Choroid plexus epithelial cell (primary cell): ENCODE results near the gene ABHD3.
"Not testable (repeated sequence)": the region's sequence is repeated elsewhere in the genome, so short reads cannot be mapped to it uniquely, and the experiment has no call there.

Experiments
- DNase-seq: peaks from one replicate; pipeline ENCODE4 v3.0.0-alpha.2; 2010; ENCODE audit warnings: low read depth
- H3K4me3 ChIP-seq: 2 replicates; pipeline ENCODE4 v1.5.1; 2011; ENCODE audit warnings: low read depth, mild to moderate bottlenecking, control low read depth, low read length, moderate library complexity
- TF ChIP-seq, protein P1 (sequence below): conservative IDR thresholded peaks from 2 replicates; pipeline ENCODE4 v1.5.1; 2011; ENCODE audit warnings: low read depth, mild to moderate bottlenecking, control low read depth, inconsistent platforms, low read length, moderate library complexity

Gene ABHD3

GRCh38 chr18:21612125-21613039, 92.2 kb downstream of the ABHD3 start, which contains the start of gene SNRPD1:
SNRPD1 (plus strand) TSS chr18:21612314; CDS start chr18:21612430, 116 bp downstream.
- peak; percentile 95 for DNase-seq
- H3K4me3 ChIP-seq, result peak within 1 kb of the TSS; percentile 93
- TF ChIP-seq, protein P1, sequence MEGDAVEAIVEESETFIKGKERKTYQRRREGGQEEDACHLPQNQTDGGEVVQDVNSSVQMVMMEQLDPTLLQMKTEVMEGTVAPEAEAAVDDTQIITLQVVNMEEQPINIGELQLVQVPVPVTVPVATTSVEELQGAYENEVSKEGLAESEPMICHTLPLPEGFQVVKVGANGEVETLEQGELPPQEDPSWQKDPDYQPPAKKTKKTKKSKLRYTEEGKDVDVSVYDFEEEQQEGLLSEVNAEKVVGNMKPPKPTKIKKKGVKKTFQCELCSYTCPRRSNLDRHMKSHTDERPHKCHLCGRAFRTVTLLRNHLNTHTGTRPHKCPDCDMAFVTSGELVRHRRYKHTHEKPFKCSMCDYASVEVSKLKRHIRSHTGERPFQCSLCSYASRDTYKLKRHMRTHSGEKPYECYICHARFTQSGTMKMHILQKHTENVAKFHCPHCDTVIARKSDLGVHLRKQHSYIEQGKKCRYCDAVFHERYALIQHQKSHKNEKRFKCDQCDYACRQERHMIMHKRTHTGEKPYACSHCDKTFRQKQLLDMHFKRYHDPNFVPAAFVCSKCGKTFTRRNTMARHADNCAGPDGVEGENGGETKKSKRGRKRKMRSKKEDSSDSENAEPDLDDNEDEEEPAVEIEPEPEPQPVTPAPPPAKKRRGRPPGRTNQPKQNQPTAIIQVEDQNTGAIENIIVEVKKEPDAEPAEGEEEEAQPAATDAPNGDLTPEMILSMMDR, result peak; percentile 87

- not testable (repeated sequence) for DNase-seq
- peak overlapping the region; percentile 93 for H3K4me3 ChIP-seq
These were observed 93.0 kb downstream of the ABHD3 start for GRCh38 chr18:21611401-21612124.

DNA sequence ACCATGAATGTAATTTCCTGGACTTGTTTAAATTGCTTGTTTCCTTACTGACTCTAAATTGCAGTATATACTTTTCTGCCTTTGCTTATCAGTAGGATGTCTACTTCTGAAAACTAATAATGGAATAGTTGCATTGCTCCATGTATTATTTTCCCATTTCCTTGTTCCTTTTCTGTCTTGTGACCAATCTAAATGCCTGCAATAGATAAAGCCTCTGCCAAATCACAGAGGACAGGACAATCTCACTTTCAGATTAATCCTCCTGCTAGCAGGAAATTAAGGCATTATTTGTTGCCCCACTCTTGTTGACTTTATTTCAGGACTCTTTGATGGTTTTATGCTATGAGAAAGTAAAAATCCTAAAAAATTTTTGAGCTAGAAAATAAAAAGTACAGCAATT, 99.4 kb downstream of the ABHD3 start:
- H3K4me3 ChIP-seq, result no peak overlapping the region
- TF ChIP-seq, protein P1, result no peak
- DNase-seq, result no peak

- H3K4me3 ChIP-seq, result no peak overlapping the region
- TF ChIP-seq, protein P1, result no peak
- DNase-seq, result peak; percentile 31
These were observed 99.9 kb downstream of the ABHD3 start for GRCh38 chr18:21604671-21605070.

GRCh38 chr18:21602299-21602587, 102.3 kb downstream of the ABHD3 start:
- DNase-seq, result no peak
- TF ChIP-seq, protein P1, result no peak
- no peak overlapping the region for H3K4me3 ChIP-seq
